GM12891 (cell line): ENCODE measurements around the gene VWA8.
A peak's percentile ranks its signal among the peaks of the same experiment; 100 is the strongest.

Source experiments
- DNase-seq: peaks from one replicate; pipeline ENCODE4 v3.0.0; 2011; ENCODE audit warnings: low spot score; ENCODE audit not compliant: insufficient read length
- FAIRE-seq: peaks from 2 replicates; lab custom pipeline; 2011; peaks lifted over from hg19 to GRCh38; lab: Jason Lieb, UNC
- PAX5 ChIP-seq: IDR thresholded peaks from 2 replicates; pipeline ENCODE4 v1.6.1; 2011; ENCODE audit warnings: low read length, moderate library complexity, mild to moderate bottlenecking; ENCODE audit not compliant: insufficient read depth, severe bottlenecking
- POLR2A ChIP-seq: IDR thresholded peaks from 2 replicates; pipeline ENCODE4 v1.6.1; 2011; ENCODE audit warnings: low read depth, low read length, control low read depth
- POLR2AphosphoS5 ChIP-seq: IDR thresholded peaks from 2 replicates; pipeline ENCODE4 v1.6.1; 2011; ENCODE audit warnings: low read depth, low read length, control low read depth
- POU2F2 ChIP-seq: IDR thresholded peaks from 2 replicates; pipeline ENCODE4 v1.6.1; 2011; ENCODE audit warnings: low read depth, mild to moderate bottlenecking, control low read depth, low read length, moderate library complexity
- SPI1 ChIP-seq: IDR thresholded peaks from 2 replicates; pipeline ENCODE4 v1.6.1; 2011; ENCODE audit warnings: low read depth, low read length, control low read depth
- TAF1 ChIP-seq: IDR thresholded peaks from 2 replicates; pipeline ENCODE4 v1.6.1; 2011; ENCODE audit warnings: low read depth, low read length, control low read depth

Gene VWA8

DNA sequence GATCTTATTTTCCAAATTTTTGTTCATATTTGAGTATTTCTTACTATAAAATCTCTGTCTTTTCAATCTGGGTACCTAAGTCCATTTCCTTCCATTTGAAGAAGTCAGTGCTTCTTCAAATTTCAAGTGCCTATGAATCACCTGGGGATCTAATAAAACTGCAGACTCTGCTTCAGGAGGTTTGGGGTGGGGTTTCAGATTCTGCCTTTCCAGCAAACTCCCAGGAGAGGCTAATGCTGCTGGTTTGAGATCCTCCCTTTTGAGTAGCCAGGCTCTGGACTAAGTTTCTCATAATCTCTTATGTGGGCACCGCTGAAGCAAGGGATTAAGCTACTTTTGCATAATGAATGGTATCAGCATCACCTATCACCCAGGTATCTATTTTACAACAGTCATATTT, 261.1 kb downstream of the VWA8 start:
- FAIRE-seq (no peak), DNase-seq (no peak)
- TF ChIP-seq SPI1 (no peak), POLR2A (no peak), PAX5 (no peak), POLR2AphosphoS5 (no peak), POU2F2 (no peak), TAF1 (no peak)

DNA sequence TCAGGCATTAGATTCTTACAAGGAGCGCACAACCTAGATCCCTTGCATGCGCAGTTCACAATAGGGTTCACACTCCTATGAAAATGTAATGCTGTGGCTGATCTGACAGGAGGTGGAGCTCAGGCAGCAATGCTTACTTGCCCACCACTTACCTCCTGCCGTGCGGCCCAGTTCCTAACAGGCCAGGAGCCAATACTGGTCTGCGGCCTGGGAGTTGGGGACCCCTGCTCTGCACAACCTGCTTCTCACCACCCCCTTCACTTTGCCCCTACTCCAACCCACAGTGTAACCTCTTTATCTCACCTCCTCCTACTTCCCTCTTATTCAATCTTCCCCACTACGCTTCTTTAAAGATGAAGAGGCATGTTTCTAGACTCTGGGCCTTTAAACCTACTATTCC, 263.3 kb downstream of the VWA8 start:
- no peak for FAIRE-seq
- DNase-seq, result no peak
- no peak for TF ChIP-seq TAF1
- TF ChIP-seq POLR2AphosphoS5, result no peak
- TF ChIP-seq PAX5, result no peak
- no peak for TF ChIP-seq POLR2A
- TF ChIP-seq POU2F2, result no peak
- no peak for TF ChIP-seq SPI1

DNA sequence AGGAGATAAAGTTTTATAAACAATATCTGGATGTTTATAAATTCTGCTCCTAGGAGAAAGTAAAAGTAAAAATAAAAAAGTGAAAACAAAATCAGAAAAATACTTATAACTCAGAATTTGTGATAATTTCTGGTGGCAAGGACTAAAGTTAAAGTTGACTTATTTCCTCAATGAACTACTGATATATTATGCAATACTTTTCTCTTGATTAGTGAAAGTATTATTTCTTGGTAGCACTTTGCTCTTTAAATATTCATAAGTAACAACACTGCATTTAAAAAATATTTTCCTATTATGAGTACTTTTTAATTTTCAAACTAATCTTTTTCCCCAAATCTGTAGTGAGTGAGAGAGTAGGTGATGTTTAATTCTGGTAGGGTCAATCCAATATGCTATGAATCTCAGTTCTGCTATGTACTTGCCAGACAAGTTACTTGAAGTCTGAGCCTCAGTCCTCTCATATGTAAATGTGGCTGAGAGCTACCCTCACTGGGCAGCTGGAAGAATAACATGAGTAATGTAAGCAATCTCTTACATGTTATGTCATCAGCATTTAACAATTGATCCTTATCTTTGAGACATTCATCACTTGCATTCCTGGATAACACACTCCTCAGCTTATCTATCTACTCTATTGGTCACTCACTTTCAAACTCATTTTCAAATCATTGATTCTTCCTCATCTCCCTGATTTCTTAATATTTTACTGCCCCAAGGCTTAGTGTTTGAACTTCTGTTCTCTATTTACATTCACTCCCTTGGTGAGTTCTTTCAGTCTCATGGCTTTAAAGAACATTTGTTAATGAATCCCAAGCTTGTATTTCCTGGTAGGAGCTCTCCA, 264.5 kb downstream of the VWA8 start:
- no peak for TF ChIP-seq SPI1
- no peak for TF ChIP-seq POLR2AphosphoS5
- TF ChIP-seq POU2F2, result no peak
- TF ChIP-seq TAF1, result no peak
- no peak for TF ChIP-seq PAX5
- TF ChIP-seq POLR2A, result no peak
- no peak for DNase-seq
- FAIRE-seq, result peak; percentile 63

DNA sequence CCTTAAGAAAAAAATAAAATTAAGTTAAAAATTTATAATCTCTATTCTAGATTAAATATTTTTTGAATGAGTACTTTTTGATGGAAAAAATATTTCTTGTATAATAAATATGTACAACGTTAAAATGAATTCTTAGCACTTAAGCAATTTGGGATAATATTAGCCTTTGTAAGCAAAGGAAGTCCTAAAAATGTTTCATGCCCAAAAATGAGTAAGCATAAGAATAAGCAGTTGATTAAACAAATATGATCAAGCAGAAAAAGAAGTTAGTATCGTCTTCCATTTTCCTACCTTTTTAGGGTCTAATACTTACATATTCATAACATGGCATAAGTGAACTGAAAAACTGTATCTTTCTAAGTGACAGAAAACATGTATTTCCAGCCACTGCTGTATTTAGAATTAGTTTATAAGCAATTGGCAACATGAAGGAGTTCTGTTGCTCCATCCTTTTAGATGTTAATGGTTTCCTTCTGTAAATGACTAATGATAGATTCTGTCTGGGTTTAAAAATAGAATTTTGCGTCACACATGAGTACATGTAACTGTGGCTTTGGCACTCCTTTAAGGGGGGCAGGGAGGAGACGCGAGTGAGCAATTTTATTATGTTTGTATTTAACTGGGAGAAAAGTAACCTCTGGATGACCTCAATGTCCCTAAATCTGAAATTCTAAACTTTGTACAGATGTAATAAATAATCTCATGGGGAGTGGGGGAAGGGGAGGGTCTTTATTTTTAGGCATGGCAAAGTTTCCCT, 266.2 kb downstream of the VWA8 start:
- FAIRE-seq (no peak), DNase-seq (peak; percentile 5)
- no peak for TF ChIP-seq POLR2A
- no peak for TF ChIP-seq TAF1
- no peak for TF ChIP-seq POU2F2

DNA sequence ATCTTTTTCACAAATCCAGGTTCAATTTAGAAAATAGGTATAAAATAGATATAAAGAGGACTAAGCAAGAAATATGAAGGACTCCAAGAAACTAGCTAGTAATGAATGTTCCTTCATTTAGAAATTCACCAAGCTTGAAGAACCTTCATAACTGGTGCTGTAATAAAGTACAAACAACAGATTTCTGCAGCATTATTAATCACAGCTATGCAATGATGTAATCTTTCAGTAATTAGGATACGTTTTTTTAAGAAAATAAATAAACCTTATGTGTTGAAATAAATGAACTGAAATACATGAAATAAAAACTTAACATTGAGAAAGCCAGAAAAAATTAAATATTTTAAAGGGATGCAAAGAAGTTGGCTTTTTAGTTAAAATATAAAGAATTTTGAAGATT, 267.5 kb downstream of the VWA8 start:
- FAIRE-seq, result no peak
- TF ChIP-seq POLR2A, result no peak
- no peak for TF ChIP-seq TAF1
- no peak for TF ChIP-seq SPI1
- no peak for TF ChIP-seq PAX5
- no peak for TF ChIP-seq POLR2AphosphoS5
- no peak for TF ChIP-seq POU2F2
- DNase-seq, result no peak

DNA sequence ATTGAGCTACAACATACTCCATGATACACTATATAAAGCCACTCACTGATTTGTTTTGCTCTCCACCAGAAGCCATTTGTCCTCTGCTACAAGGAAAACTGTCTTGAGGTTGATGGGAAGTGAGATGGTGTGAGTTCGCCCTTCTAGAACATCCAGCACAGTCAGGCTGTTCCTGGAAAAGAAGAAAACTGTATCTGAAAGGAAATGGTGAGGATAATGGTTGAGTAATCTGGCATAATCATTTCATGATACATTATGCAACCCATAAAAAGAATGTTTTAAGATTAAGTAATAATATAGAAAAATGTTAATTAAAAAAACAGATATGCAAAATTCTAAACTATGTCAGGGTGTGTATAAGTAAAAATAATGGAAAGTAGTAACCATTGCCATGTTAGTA, 269.6 kb downstream of the VWA8 start:
- DNase-seq (no peak), FAIRE-seq (no peak)
- no peak for TF ChIP-seq POU2F2
- TF ChIP-seq SPI1, result no peak
- TF ChIP-seq PAX5, result no peak
- TF ChIP-seq TAF1, result no peak

DNA sequence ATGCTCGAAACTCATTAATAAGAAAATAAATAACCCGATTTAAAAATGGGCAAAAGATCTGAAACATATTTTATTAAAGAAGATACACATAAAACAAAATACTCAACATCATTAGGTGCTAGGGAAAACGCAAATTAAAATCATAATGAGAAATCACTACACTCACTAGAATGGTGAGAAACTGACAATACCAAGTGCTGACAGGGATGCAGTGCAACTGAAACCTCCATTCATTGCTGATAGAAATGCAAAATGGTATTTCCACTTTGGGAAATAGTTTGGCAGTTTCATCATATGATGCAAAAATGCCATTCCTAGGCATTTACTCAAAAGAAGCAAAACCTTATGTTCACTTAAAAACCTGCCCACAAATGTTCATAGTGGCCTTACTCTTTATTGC, 278.1 kb downstream of the VWA8 start:
- no peak for TF ChIP-seq POLR2A
- TF ChIP-seq PAX5, result no peak
- no peak for TF ChIP-seq POLR2AphosphoS5
- TF ChIP-seq SPI1, result no peak
- TF ChIP-seq TAF1, result no peak
- no peak for TF ChIP-seq POU2F2
- DNase-seq (no peak), FAIRE-seq (no peak)

DNA sequence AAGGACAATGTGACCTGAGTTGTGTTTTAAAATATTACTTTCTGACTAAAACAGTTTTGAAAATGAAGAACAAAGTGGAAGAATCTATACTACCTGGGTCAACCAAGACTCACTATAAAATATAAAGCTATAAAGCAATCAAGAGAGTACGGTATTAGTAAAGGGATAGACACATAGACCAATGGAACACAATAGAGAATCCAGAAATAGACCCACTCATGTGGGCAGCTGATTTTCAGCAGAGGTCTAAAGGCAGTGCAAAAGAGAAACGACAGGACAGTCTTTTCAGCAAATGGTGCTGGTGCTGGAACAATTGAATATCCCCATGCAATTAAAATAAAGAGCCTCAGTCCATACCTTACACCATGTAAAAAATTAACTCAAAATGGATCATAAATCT, 278.9 kb downstream of the VWA8 start:
- DNase-seq (no peak), FAIRE-seq (no peak)
- no peak for TF ChIP-seq TAF1
- no peak for TF ChIP-seq POU2F2
- no peak for TF ChIP-seq POLR2A
- TF ChIP-seq POLR2AphosphoS5, result no peak
- TF ChIP-seq SPI1, result no peak
- TF ChIP-seq PAX5, result no peak

DNA sequence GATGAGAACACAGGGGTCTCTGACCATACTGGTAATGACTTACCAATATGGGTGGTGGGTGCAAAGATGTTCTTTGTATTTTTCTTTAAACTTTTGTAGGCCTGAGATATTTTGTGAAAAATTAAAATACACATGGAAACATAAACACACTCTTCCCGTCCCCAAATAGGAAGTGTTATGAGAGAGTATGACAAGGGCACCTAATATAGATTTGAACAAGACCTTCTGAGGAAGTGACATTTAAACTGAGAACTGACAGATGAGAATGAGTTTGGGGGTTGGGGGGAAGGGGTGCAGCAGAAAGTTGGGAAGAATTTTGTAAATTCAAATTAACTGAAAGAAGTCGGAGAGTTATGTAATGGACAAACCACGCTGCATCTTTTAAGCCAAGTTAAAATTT, 279.3 kb downstream of the VWA8 start:
- TF ChIP-seq POLR2A (no peak), POLR2AphosphoS5 (no peak), POU2F2 (no peak), TAF1 (no peak), SPI1 (no peak), PAX5 (no peak)
- DNase-seq (no peak), FAIRE-seq (no peak)

DNA sequence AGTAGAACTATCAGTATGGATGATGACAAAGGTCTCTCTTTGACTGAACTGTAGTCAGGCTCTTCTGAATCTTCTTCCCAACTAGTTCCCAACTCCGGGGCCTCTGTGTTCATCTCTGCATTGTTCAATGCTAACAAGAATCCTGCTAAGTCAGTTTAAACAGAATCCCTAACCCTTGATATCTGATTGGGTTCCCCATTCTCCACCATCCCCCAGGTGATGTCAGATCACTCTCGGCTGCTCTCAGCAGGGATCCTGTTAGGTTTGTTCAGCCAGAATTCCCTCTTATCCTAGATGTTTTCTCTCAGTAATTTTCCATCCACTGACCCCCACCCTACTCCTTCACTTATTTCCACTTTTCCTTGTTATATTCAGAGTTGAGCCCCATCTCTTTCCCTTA, 280.0 kb downstream of the VWA8 start:
- DNase-seq (no peak), FAIRE-seq (no peak)
- TF ChIP-seq TAF1, result no peak

DNA sequence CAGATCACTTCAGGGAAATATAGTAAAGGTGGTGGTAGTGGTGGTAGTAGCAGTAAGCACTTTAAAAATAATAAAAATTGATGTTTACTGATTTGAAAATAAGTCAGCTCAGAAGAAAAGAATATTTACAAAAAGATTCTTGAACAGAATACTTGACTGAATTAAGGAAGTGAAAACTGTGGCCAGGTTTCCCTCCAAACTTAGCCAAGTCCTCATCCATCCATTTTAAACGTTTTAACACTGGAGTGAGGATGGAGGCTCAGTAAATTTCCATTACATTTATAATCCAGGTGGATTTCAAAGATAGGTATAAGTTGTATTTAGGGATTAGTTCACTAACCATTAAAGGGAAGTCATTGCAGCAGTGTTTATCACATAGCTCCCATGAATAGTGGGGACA, 282.1 kb downstream of the VWA8 start:
- DNase-seq, result no peak
- TF ChIP-seq POLR2AphosphoS5 (no peak), SPI1 (peak; percentile 92)
- FAIRE-seq, result no peak
